AG04450 (cell line): ENCODE measurements around the gene DNAJC1. TPM values are rescaled to one million over a fixed set of nuclear protein-coding genes. Genes with fewer than 3 reads are reported as not detected.

Experiments
- CTCF ChIA-PET: fragments of 300-600, 350-600 bp; formaldehyde crosslinking; extraction: SDS; loops from one replicate; lab custom pipeline; 2022; ENCODE audit warnings: antibody characterized with exemption, inconsistent platforms; lab: Charles Lee
- POLR2A ChIA-PET: fragments of 350-600 bp; formaldehyde crosslinking; extraction: SDS; loops from one replicate; lab custom pipeline; 2021; ENCODE audit warnings: antibody characterized with exemption, inconsistent platforms; lab: Yijun Ruan, JAX
- DNase-seq: peaks from one replicate; pipeline ENCODE4 v3.0.0-alpha.2; 2011; ENCODE audit warnings: low read depth, low spot score
- H3K27ac ChIP-seq: one replicate; pipeline ENCODE4 v1.5.1; 2012; ENCODE audit warnings: low read depth, low read length, control low read depth
- H3K27me3 ChIP-seq: one replicate; pipeline ENCODE4 v1.6.0; 2012; ENCODE audit warnings: low read length; ENCODE audit not compliant: control insufficient read depth, insufficient read depth
- H3K4me3 ChIP-seq: 2 replicates; pipeline ENCODE4 v1.5.1; 2011; ENCODE audit warnings: mild to moderate bottlenecking, low read depth, low read length, control low read depth
- H3K9me3 ChIP-seq: 2 replicates; pipeline ENCODE4 v1.5.1; 2012; ENCODE audit warnings: low read length; ENCODE audit not compliant: control insufficient read depth, insufficient read depth
- CTCF ChIP-seq: IDR thresholded peaks from 2 replicates; pipeline ENCODE4 v1.5.1; 2011; ENCODE audit warnings: low read depth, low read length, control low read depth, inconsistent platforms
- polyA plus RNA-seq: library from polyadenylated mRNA; depleted of rRNA; stranded (reverse); fragments of >200 nt; gene quantifications from 2 replicates; pipeline ENCODE4 v1.2.3, GENCODE V29; 2011

DNAJC1 gene
- polyA plus RNA-seq, 1 experiment: 21.5 TPM

DNA sequence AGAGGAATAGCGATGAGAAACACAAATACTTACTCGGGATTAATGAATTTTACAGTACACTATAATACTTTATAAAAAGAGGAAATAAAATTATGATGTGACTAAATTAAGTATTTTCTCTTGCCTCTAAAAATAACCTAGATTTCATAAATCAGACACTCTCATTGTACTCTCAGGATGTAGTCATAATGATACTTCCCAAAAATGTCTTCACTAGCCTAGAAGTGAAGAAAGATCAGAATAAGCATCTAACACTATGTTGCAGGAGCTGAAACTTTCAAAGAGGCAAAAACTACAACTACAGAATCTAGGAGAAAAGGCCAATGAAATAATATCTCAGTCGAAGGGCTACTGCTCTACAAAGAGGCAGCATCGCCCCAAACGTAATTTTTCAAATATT is 49.4 kb downstream of the DNAJC1 start:
- H3K27ac ChIP-seq: no peak overlapping the region
- H3K27me3 ChIP-seq: no peaks in the 10 kb centered on the region
- DNase-seq: no peak
- CTCF ChIA-PET: interaction anchor here (0.7 to 1.8 kb wide), 8 partner anchors 8 to 675 kb away, joined by 3 to 6 read pairs (median 4); no protein-coding TSS in a partner anchor
- no peak for TF ChIP-seq CTCF
- POLR2A ChIA-PET: interaction anchor here (0.6 kb wide), 1 partner anchor 164 kb away, joined by 4 read pairs; no protein-coding TSS in a partner anchor
- H3K4me3 ChIP-seq: no peak overlapping the region
- H3K9me3 ChIP-seq: no peaks in the 10 kb centered on the region

GRCh38 chr10:21953585-21954057 is 49.9 kb downstream of the DNAJC1 start:
- Histone ChIP-seq H3K4me3 (no peak overlapping the region), H3K27ac (no peak overlapping the region), H3K9me3 (no peaks in the 10 kb centered on the region), H3K27me3 (no peaks in the 10 kb centered on the region)
- TF ChIP-seq CTCF: peak; percentile 52
- POLR2A ChIA-PET: no interaction called here
- no peak for DNase-seq
- CTCF ChIA-PET: interaction anchor here (0.6 to 1.8 kb wide), 16 partner anchors 9 to 674 kb away, joined by 3 to 9 read pairs (median 5); no protein-coding TSS in a partner anchor

- POLR2A ChIA-PET: no interaction called here
- no peak for DNase-seq
- CTCF ChIA-PET: interaction anchor here (2.3 kb wide), 1 partner anchor 454 kb away, joined by 9 read pairs; no protein-coding TSS in a partner anchor
These were observed 53.0 kb downstream of the DNAJC1 start for GRCh38 chr10:21950566-21950965.

GRCh38 chr10:21946946-21947345 is 56.6 kb downstream of the DNAJC1 start:
- H3K27ac ChIP-seq: no peak overlapping the region

More at GRCh38 chr10:21950566-21950965, 53.0 kb downstream of the DNAJC1 start:
- H3K27ac ChIP-seq: no peak overlapping the region
- no peaks in the 10 kb centered on the region for H3K9me3 ChIP-seq
- no peaks in the 10 kb centered on the region for H3K27me3 ChIP-seq
- no peak overlapping the region for H3K4me3 ChIP-seq
- TF ChIP-seq CTCF: no peak

More at GRCh38 chr10:21946946-21947345, 56.6 kb downstream of the DNAJC1 start:
- no peak for TF ChIP-seq CTCF
- Histone ChIP-seq H3K4me3 (no peak overlapping the region), H3K9me3 (no peaks in the 10 kb centered on the region), H3K27me3 (no peaks in the 10 kb centered on the region)
- DNase-seq: no peak
- CTCF ChIA-PET: interaction anchor here (1.1 kb wide), 1 partner anchor 668 kb away, joined by 4 read pairs; no protein-coding TSS in a partner anchor
- POLR2A ChIA-PET: no interaction called here
